ENCODE results near the gene NUPR1.
"Not testable (repeated sequence)": the region's sequence is repeated elsewhere in the genome, so short reads cannot be mapped to it uniquely, and the experiment has no call there.

Gene NUPR1

GRCh38 chr16:28538733-28539596 is at the start of gene NUPR1:
NUPR1 (minus strand) TSS chr16:28538974; CDS start chr16:28538907, 67 bp downstream.
- peak; percentile 26 for DNase-seq (ENCODE audit: low spot score)

GRCh38 chr16:28587386-28587785 is 48.6 kb upstream of the NUPR1 start:
- DNase-seq (ENCODE audit: low spot score) = no peak

DNA sequence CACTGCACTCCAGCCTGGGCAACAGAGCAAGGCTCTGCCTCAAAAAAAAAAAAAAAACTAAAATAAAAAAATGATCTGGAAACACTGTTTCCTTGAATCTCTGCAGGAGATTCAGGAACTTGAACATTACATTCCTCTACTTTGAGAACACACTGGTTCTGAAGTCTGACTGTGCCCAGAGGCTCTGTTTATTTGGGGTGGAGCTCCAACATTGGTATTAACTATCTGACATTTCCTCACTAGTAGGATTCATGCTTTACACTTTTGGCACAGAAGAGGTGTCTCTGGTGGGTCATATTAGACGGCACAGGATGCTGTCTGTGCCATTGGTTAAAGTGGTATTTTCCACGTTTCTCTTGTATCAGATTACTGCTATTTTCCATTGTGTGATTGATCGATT is 47.7 kb upstream of the NUPR1 start:
- DNase-seq (ENCODE audit: low spot score) = no peak

GRCh38 chr16:28585674-28586073 is 46.9 kb upstream of the NUPR1 start:
- DNase-seq (ENCODE audit: low spot score) = no peak

DNA sequence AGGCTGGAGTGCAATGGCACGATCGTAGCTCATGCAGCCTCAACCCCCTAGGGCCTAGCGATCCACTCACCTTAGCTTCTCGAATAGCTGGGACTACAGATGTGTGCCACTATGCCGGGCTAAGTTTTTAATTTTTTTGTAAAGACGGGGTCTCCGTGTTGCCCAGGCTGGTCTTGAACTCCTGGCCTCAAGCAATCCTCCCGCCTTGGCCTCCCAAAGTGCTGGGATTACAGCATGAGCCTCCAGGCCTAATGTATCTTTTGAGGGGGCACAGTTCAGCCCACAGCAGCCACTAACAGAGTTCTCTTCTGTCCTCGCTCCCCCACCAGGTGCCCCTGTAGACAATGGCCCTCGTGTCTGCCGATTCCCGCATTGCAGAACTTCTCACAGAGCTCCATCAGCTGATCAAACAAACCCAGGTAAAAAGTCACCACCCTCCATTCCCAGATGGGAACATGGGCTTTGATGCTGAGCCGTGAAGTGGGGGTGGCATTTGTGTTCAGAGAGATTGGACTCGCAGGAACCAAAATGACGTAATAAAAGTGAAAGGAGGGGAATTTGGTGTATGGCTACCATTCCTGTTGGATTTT is 42.0 kb upstream of the NUPR1 start:
- DNase-seq (ENCODE audit: low spot score) = no peak

DNA sequence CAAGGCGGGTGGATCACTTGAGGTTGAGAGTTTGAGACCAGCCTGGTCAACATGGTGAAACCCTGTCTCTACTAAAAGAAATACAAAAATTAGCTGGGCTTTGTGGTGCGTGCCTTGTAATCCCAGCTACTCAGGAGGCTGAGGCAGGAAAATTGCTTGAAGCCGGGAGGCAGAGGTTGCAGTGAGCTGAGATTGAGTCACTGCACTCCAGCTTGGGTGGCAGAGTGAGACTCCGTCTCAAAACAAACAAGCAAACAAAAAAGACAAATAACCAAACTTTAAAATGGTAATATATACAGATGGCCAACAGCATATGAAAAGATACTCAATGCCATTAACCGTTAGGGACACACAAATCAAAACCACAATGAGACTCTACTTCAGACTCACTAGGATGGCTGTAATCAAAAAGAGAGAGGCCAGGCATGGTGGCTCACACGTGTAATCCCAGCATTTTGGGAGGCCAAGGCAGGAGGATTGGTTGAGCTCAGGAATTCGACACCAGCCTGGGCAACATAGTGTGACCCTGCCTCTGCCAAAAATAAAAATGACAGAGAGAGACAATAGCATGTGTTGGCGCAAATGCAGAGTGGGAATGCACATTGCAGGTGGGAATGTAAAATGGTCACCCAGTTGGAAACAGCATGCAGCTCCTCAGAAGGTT is 36.8 kb upstream of the NUPR1 start:
- no peak for DNase-seq (ENCODE audit: low spot score)

DNA sequence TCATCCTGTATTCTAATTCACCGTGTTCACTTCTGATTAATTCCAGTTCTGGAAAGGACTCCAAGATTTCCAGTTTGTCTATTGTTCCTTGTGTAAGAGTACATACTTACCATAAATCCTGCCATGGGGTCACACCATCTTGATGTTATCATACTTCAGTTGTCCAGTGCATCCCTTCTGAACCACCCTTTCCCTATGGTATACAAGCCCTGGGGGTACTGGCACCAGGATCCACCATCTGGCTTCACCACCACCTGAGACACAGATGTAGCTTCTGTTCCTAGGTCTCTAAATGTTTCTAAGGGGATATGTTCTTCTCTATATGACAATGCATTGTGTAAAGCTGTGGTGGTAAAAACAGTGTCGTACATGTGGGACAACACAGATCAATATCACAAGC is 36.2 kb upstream of the NUPR1 start:
- DNase-seq (ENCODE audit: low spot score) = no peak

GRCh38 chr16:28573738-28574718 is 35.3 kb upstream of the NUPR1 start:
- DNase-seq (ENCODE audit: low spot score) = no peak

DNA sequence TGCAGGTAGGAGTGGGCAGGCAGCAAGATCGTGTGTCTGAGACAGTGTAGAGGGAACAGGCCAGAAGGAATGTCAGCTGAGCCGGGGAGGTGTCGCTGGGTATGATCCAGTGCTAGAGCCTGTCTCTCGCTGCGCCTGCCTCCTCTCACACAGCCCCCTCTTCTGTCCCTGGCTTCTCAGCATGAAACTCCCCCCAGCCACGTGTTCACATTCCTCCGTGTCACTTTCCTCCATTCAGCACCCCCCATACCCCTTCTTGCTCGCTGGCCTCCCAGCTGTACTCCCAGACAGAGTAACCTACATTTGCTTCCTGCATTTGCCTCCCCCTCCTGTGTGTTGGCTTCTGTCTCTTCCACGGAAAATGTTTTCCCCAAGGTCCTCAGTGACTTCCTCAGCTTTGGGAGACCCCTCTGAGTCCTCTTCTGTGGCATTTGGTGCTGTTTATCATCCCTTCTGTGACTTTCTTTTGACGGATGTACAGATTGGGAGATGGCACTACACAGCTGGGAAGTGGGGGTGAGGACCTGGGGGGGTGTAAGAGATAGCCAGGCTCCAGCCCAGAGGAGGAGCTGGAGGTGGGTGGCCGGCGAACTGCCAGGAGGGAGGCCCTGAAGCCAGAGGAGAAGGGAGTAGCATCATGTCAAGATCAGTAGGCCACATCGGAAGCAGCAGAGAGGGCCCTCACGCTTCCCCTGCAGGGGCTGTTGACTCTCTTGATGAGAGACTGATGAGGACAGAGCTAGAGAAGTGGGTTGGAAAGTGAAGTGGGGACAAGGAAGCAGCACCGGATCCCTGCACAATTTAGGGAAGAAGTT is 34.1 kb upstream of the NUPR1 start:
- no peak for DNase-seq (ENCODE audit: low spot score)

GRCh38 chr16:28569968-28570752 is 31.4 kb upstream of the NUPR1 start:
- no peak for DNase-seq (ENCODE audit: low spot score)

- DNase-seq (ENCODE audit: low spot score) = no peak
Measured at GRCh38 chr16:28569021-28569420, 30.2 kb upstream of the NUPR1 start.

- DNase-seq (ENCODE audit: low spot score) = no peak
Measured at GRCh38 chr16:28567292-28567691, 28.5 kb upstream of the NUPR1 start.

DNA sequence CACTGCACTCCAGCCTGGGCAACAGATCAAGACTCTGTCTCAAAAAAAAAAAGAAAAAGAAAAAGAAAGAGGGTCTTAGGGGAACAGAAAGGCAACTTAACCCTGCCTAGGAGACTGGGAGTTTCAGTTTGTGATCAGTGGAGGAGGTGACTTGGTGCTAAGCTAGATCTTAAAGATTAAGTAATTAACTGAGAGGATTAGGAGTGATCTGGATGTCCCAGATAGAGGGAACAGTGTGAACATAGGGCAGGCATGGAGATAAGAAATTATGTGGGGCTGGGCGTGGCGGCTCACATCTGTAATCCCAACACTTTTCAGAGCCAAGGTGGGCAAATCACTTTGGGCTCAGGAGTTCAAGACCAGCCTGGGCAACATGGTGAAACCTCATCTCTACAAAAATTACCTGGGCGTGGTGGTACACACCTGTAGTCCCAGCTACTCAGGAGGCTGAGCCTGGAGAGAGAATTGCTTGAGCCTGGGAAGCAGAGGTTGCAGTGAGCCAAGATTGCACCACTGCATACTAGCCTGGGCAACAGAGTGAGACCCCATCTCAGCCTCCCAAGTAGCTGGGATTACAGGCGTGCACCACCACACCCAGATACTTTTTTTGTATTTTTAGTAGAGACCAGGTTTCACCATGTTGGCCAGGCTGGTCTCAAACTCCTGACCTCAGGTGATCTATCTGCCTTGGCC is 27.6 kb upstream of the NUPR1 start:
- not testable (repeated sequence) for DNase-seq (ENCODE audit: low spot score)

GRCh38 chr16:28563218-28563617 is 24.4 kb upstream of the NUPR1 start:
- DNase-seq (ENCODE audit: low spot score) = no peak

DNA sequence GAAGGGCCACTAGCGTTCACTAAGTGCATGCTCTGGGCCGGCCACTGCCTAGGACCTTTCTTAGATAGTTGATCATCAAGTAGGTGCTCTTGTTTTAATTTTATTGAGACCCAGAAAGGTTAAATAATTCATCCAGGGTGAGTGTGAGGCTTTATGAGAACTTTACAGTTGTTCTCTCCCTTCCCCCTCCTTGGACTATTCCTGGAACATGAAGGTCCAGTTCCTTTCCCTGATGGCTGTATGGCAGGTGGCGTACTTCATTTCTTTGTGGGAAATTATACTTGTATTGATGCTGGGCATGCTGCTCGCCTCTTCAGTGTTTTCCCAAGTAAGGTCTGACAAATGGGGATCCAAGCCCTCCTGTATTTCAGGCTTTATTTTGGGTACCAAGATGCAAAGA is 23.4 kb upstream of the NUPR1 start:
- no peak for DNase-seq (ENCODE audit: low spot score)

GRCh38 chr16:28561557-28562187 is 22.9 kb upstream of the NUPR1 start:
- no peak for DNase-seq (ENCODE audit: low spot score)

GRCh38 chr16:28558456-28558855 is 19.7 kb upstream of the NUPR1 start:
- DNase-seq (ENCODE audit: low spot score) = no peak

DNA sequence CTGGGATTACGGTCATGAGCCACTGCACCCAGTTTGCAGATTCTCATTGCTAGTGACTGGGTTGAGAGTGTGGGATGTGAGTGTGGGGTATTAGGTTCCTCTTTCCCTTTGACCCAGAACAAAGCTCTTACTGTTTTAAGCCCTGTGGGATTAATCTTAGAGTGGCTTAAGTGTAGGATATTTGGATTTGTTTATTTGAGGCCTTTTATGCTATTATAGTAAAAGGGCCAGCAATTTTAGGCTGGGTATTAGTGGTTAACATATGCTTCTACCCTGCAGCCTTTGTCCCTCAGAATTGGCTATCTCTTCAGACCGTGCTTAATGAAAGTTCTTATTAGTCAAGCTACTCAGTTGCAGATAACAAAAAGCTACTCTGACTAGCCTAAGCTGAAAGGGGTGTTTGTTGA is 18.1 kb upstream of the NUPR1 start:
- no peak for DNase-seq (ENCODE audit: low spot score)

- no peak for DNase-seq (ENCODE audit: low spot score)
Measured at GRCh38 chr16:28555561-28555960, 16.8 kb upstream of the NUPR1 start.
